Subcutaneous adipose tissue (tissue), 4 donors: ENCODE measurements around the gene RRBP1. TPM values are rescaled to one million over a fixed set of nuclear protein-coding genes. Genes with fewer than 3 reads are reported as not detected.

ENCODE experiments used
- CTCF ChIP-seq: fragments of 450-650 bp; IDR thresholded peaks from one replicate; pipeline ENCODE4 v1.5.1; 2016; ENCODE audit warnings: low read depth, mild to moderate bottlenecking, control low read depth, antibody characterized with exemption, moderate library complexity
- total RNA-seq, 4 donors: library from RNA; depleted of rRNA; stranded (reverse); fragments of >200 nt; gene quantifications; one replicate each; pipeline ENCODE4 v1.1.0, GENCODE V29; 2016

Gene RRBP1
- total RNA-seq, 4 donors from 2014 or later: 45.0 to 71.6 (median 55.2) TPM

- TF ChIP-seq CTCF: no peak
These were observed 112.3 kb downstream of the RRBP1 start, which contains the start of gene DSTN for GRCh38 chr20:17569616-17570346. Gene DSTN (plus strand): TSS chr20:17570075. CDS start chr20:17570209, 134 bp downstream.

- TF ChIP-seq CTCF: no peak
These were observed 113.0 kb downstream of the RRBP1 start for GRCh38 chr20:17568972-17569521.

GRCh38 chr20:17568045-17568788, 113.8 kb downstream of the RRBP1 start:
- TF ChIP-seq CTCF: no peak

GRCh38 chr20:17566345-17566744, 115.7 kb downstream of the RRBP1 start:
- TF ChIP-seq CTCF: no peak

GRCh38 chr20:17565169-17565845, 116.7 kb downstream of the RRBP1 start:
- TF ChIP-seq CTCF: no peak

Other genes with a start within 250 kb of the RRBP1 start
- 1 to 10 TPM in 1 of 4 donors, under 1 TPM in 3; 0.33 to 1.1 (median 0.64) TPM for gene BFSP1, start 150.9 kb downstream of the RRBP1 start, total RNA-seq
- 100 to 1,000 TPM; 177 to 276 (median 212) TPM for gene DSTN, start 112.2 kb downstream of the RRBP1 start, total RNA-seq
- gene BANF2, start 17.7 kb upstream of the RRBP1 start, total RNA-seq: not detected